Measurements from ENCODE around the gene FYB1. TPM values are rescaled to one million over a fixed set of nuclear protein-coding genes. Genes with fewer than 3 reads are reported as not detected.

Gene FYB1
- total RNA-seq, 1 experiment from 2014 or later = not detected

- DNase-seq = no peak
- H3K27ac ChIP-seq = no peak overlapping the region
- no peaks in the 10 kb centered on the region for H3K9me3 ChIP-seq (replicated peaks)
- H3K27me3 ChIP-seq = no peaks in the 10 kb centered on the region
- H3K36me3 ChIP-seq = no peaks in the 10 kb centered on the region
- peaks cover 5% of the 10 kb centered on the region; the same call in 1 of the 2 replicates for H3K4me1 ChIP-seq
- H3K4me3 ChIP-seq = no peak overlapping the region
Observed at GRCh38 chr5:39076757-39077728, 142.3 kb downstream of the FYB1 start.

- Histone ChIP-seq H3K4me1 (peaks cover 6% of the 10 kb centered on the region; the same call in 1 of the 2 replicates), H3K36me3 (no peaks in the 10 kb centered on the region), H3K27ac (no peak overlapping the region), H3K27me3 (no peaks in the 10 kb centered on the region), H3K9me3 (replicated peaks) (no peaks in the 10 kb centered on the region), H3K4me3 (no peak overlapping the region)
- DNase-seq = no peak
Observed at GRCh38 chr5:39076101-39076756, 143.1 kb downstream of the FYB1 start.

- Histone ChIP-seq H3K27me3 (no peaks in the 10 kb centered on the region), H3K27ac (peak within 1 kb of the TSS; percentile 93), H3K4me1 (peaks cover 6% of the 10 kb centered on the region; the same call in 1 of the 2 replicates), H3K9me3 (replicated peaks) (no peaks in the 10 kb centered on the region), H3K4me3 (peak within 1 kb of the TSS; percentile 100), H3K36me3 (no peaks in the 10 kb centered on the region)
- peak; percentile 92 to 95 for DNase-seq
Observed at GRCh38 chr5:39074017-39074814, 145.1 kb downstream of the FYB1 start, which contains the start of gene RICTOR. TSS of gene RICTOR (minus strand) at chr5:39074399. CDS start at chr5:39074377, 22 bp downstream.

GRCh38 chr5:39073767-39074016 is 145.7 kb downstream of the FYB1 start:
- Histone ChIP-seq H3K4me1 (peaks cover 6% of the 10 kb centered on the region; the same call in 1 of the 2 replicates), H3K36me3 (no peaks in the 10 kb centered on the region), H3K4me3 (peak overlapping the region; percentile 100), H3K9me3 (replicated peaks) (no peaks in the 10 kb centered on the region), H3K27me3 (no peaks in the 10 kb centered on the region), H3K27ac (peak overlapping the region; percentile 93)
- peak in 1 of 2 experiments; percentile 61 for DNase-seq

GRCh38 chr5:39072925-39073766 is 146.2 kb downstream of the FYB1 start:
- H3K4me1 ChIP-seq = peaks cover 6% of the 10 kb centered on the region; the same call in 1 of the 2 replicates
- H3K27ac ChIP-seq = peak overlapping the region; percentile 93
- H3K27me3 ChIP-seq = no peaks in the 10 kb centered on the region
- H3K9me3 ChIP-seq (replicated peaks) = no peaks in the 10 kb centered on the region
- H3K36me3 ChIP-seq = 0 out of 2 replicates have a peak, but pooled peaks cover 4% of the 10 kb centered on the region
- H3K4me3 ChIP-seq = peak overlapping the region; percentile 100
- peak in 1 of 2 experiments; percentile 66 for DNase-seq

GRCh38 chr5:39068099-39068498 is 151.3 kb downstream of the FYB1 start:
- Histone ChIP-seq H3K9me3 (replicated peaks) (no peaks in the 10 kb centered on the region), H3K4me3 (no peak overlapping the region), H3K4me1 (peaks cover 6% of the 10 kb centered on the region; the same call in 1 of the 2 replicates), H3K27me3 (no peaks in the 10 kb centered on the region), H3K36me3 (peaks cover 16% of the 10 kb centered on the region; the same call in 1 of the 2 replicates), H3K27ac (no peak overlapping the region)
- DNase-seq = no peak

- DNase-seq = no peak
- Histone ChIP-seq H3K9me3 (replicated peaks) (no peaks in the 10 kb centered on the region), H3K27ac (no peak overlapping the region), H3K4me3 (no peak overlapping the region), H3K27me3 (no peaks in the 10 kb centered on the region), H3K4me1 (no peaks in the 10 kb centered on the region), H3K36me3 (peaks cover 16% of the 10 kb centered on the region; the same call in 1 of the 2 replicates)
Observed at GRCh38 chr5:39064450-39064849, 154.9 kb downstream of the FYB1 start.

- no peaks in the 10 kb centered on the region for H3K27me3 ChIP-seq
- no peak overlapping the region for H3K27ac ChIP-seq
- H3K36me3 ChIP-seq = peaks cover 12% of the 10 kb centered on the region; the same call in 1 of the 2 replicates
- H3K9me3 ChIP-seq (replicated peaks) = no peaks in the 10 kb centered on the region
- DNase-seq = no peak
- no peaks in the 10 kb centered on the region for H3K4me1 ChIP-seq
- no peak overlapping the region for H3K4me3 ChIP-seq
Observed at GRCh38 chr5:39063037-39063436, 156.3 kb downstream of the FYB1 start.

- no peaks in the 10 kb centered on the region for H3K27me3 ChIP-seq
- no peaks in the 10 kb centered on the region for H3K4me1 ChIP-seq
- peaks cover 12% of the 10 kb centered on the region; the same call in 1 of the 2 replicates for H3K36me3 ChIP-seq
- no peak overlapping the region for H3K4me3 ChIP-seq
- no peak overlapping the region for H3K27ac ChIP-seq
- no peak for DNase-seq
- H3K9me3 ChIP-seq (replicated peaks) = no peaks in the 10 kb centered on the region
Observed at GRCh38 chr5:39062530-39062929, 156.8 kb downstream of the FYB1 start.

- Histone ChIP-seq H3K27ac (no peak overlapping the region), H3K4me3 (no peak overlapping the region), H3K9me3 (replicated peaks) (no peaks in the 10 kb centered on the region), H3K4me1 (no peaks in the 10 kb centered on the region), H3K36me3 (peaks cover 12% of the 10 kb centered on the region; the same call in 1 of the 2 replicates), H3K27me3 (no peaks in the 10 kb centered on the region)
- no peak for DNase-seq
Observed at GRCh38 chr5:39062104-39062503, 157.3 kb downstream of the FYB1 start.

- Histone ChIP-seq H3K9me3 (replicated peaks) (no peaks in the 10 kb centered on the region), H3K4me3 (no peak overlapping the region), H3K4me1 (no peaks in the 10 kb centered on the region), H3K36me3 (no peaks in the 10 kb centered on the region), H3K27ac (no peak overlapping the region), H3K27me3 (no peaks in the 10 kb centered on the region)
- no peak for DNase-seq
Observed at GRCh38 chr5:39059064-39059463, 160.3 kb downstream of the FYB1 start.

- Histone ChIP-seq H3K27ac (no peak overlapping the region), H3K36me3 (no peaks in the 10 kb centered on the region), H3K4me3 (no peak overlapping the region), H3K9me3 (replicated peaks) (no peaks in the 10 kb centered on the region), H3K4me1 (no peaks in the 10 kb centered on the region), H3K27me3 (no peaks in the 10 kb centered on the region)
- no peak for DNase-seq
Observed at GRCh38 chr5:39058178-39058921, 161.0 kb downstream of the FYB1 start.

- Histone ChIP-seq H3K4me3 (no peak overlapping the region), H3K36me3 (no peaks in the 10 kb centered on the region), H3K9me3 (replicated peaks) (no peaks in the 10 kb centered on the region), H3K27me3 (no peaks in the 10 kb centered on the region), H3K4me1 (no peaks in the 10 kb centered on the region), H3K27ac (no peak overlapping the region)
- no peak for DNase-seq
Observed at GRCh38 chr5:39057734-39058133, 161.6 kb downstream of the FYB1 start.

Data from SJCRH30 (cell line).